A673 (cell line): ENCODE measurements around the gene ELOVL6. TPM values are rescaled to one million over a fixed set of nuclear protein-coding genes. Genes with fewer than 3 reads are reported as not detected.

Experiments used
- BruUV-seq: library from RNA; stranded (reverse); fragments of 400-500 nt; replicated peaks from 2 replicates; lab custom pipeline; 2021; lab: Mats Ljungman, UMichigan
- CTCF ChIA-PET: fragments of 300-600 bp; sonication (Branson Sonifier 250); formaldehyde crosslinking; loops from one replicate; lab custom pipeline; 2022; ENCODE audit warnings: antibody characterized with exemption; lab: Charles Lee
- POLR2A ChIA-PET: fragments of 300-600 bp; sonication (Branson Sonifier 250); formaldehyde crosslinking; loops from one replicate; lab custom pipeline; 2022; ENCODE audit warnings: antibody characterized with exemption; ENCODE audit not compliant: low non-redundant PET; lab: Charles Lee
- DNase-seq: peaks from one replicate; pipeline ENCODE4 v3.0.0-alpha.2; 2015; ENCODE audit warnings: low spot score
- H3K27ac ChIP-seq: fragments of 200-600 bp; sonication (generic); 2 replicates; pipeline ENCODE4 v1.5.1; 2016; ENCODE audit warnings: mixed run types, low read depth, mild to moderate bottlenecking, mixed read lengths, antibody characterized with exemption, low read length; ENCODE audit not compliant: poor library complexity, severe bottlenecking
- H3K27me3 ChIP-seq: fragments of 200-600 bp; sonication (generic); replicated peaks from 2 replicates; pipeline ENCODE4 v1.6.1; 2017; ENCODE audit warnings: mixed run types, low read depth, mild to moderate bottlenecking, mixed read lengths, antibody characterized with exemption, low read length; ENCODE audit not compliant: insufficient read depth, poor library complexity
- H3K36me3 ChIP-seq: fragments of 200-600 bp; sonication (generic); 2 replicates; pipeline ENCODE4 v1.6.1; 2016; ENCODE audit warnings: mixed run types, mild to moderate bottlenecking, mixed read lengths, antibody characterized with exemption, low read length; ENCODE audit not compliant: insufficient read depth, poor library complexity, severe bottlenecking
- H3K4me1 ChIP-seq: fragments of 200-600 bp; sonication (generic); 2 replicates; pipeline ENCODE4 v1.6.1; 2017; ENCODE audit warnings: mixed run types, mild to moderate bottlenecking, mixed read lengths, antibody characterized with exemption, low read length; ENCODE audit not compliant: insufficient read depth, poor library complexity, severe bottlenecking
- H3K4me3 ChIP-seq: fragments of 200-600 bp; sonication (generic); 2 replicates; pipeline ENCODE4 v1.5.1; 2016; ENCODE audit warnings: low read depth, mixed run types, mild to moderate bottlenecking, mixed read lengths, low read length; ENCODE audit not compliant: poor library complexity, severe bottlenecking
- H3K9me3 ChIP-seq: fragments of 200-600 bp; sonication (generic); 2 replicates; pipeline ENCODE4 v1.6.1; 2016; ENCODE audit warnings: mixed run types, low read depth, mild to moderate bottlenecking, mixed read lengths, antibody characterized with exemption, low read length; ENCODE audit not compliant: poor library complexity, severe bottlenecking
- EZH2 ChIP-seq: fragments of 200-600 bp; sonication (generic); IDR thresholded peaks from 2 replicates; pipeline ENCODE4 v1.6.1; 2017; ENCODE audit warnings: borderline replicate concordance, low read depth, mild to moderate bottlenecking, mixed read lengths, antibody characterized with exemption, low read length; ENCODE audit not compliant: poor library complexity, severe bottlenecking
- intact Hi-C: fragments of 100-400 bp; cut with micrococcal nuclease; formaldehyde crosslinking; loops from one replicate; pipeline ENCODE4 v1.10.0; 2022; ENCODE audit not compliant: unreplicated experiment
- total RNA-seq: library from RNA; stranded (reverse); gene quantifications from 2 replicates; pipeline ENCODE4 v1.2.3, GENCODE V29; 2021
- TF ChIP-seq, protein P1 (sequence below): fragments of 300-800, 200-600 bp; sonication (generic); conservative IDR thresholded peaks from 2 replicates; pipeline ENCODE4 v1.5.1; 2017; ENCODE audit warnings: low read depth, mild to moderate bottlenecking, antibody characterized with exemption, low read length, moderate library complexity, mixed read lengths

ELOVL6 gene
- total RNA-seq, 1 experiment from 2014 or later, result 50.0 TPM

DNA sequence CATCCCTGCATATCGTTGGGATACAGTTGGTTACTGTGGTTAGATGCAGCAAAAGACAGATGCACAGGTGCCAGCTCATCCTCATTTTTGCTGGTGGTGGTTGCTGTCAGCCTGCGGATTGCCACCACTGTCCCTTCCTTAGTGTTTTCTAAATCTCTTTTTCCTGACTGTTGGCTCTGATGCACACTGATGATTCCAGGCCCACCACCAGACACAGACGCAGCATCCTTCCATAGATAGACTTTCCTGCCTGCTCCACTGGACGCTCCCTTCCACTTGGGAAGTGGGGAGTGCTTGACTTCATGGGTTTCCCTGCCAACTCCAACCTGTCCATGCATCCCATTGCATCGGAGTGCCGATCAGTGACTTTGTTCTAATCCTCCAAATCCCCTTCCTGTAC lies 184.2 kb downstream of the ELOVL6 start:
- Histone ChIP-seq H3K4me1 (peaks cover 6% of the 10 kb centered on the region), H3K27ac (no peak overlapping the region), H3K36me3 (peaks cover 6% of the 10 kb centered on the region), H3K9me3 (no peaks in the 10 kb centered on the region), H3K27me3 (no peaks in the 10 kb centered on the region), H3K4me3 (no peak overlapping the region)
- no TSS peak for BruUV-seq
- intact Hi-C loops, result no loop called here
- TF ChIP-seq, protein P1, sequence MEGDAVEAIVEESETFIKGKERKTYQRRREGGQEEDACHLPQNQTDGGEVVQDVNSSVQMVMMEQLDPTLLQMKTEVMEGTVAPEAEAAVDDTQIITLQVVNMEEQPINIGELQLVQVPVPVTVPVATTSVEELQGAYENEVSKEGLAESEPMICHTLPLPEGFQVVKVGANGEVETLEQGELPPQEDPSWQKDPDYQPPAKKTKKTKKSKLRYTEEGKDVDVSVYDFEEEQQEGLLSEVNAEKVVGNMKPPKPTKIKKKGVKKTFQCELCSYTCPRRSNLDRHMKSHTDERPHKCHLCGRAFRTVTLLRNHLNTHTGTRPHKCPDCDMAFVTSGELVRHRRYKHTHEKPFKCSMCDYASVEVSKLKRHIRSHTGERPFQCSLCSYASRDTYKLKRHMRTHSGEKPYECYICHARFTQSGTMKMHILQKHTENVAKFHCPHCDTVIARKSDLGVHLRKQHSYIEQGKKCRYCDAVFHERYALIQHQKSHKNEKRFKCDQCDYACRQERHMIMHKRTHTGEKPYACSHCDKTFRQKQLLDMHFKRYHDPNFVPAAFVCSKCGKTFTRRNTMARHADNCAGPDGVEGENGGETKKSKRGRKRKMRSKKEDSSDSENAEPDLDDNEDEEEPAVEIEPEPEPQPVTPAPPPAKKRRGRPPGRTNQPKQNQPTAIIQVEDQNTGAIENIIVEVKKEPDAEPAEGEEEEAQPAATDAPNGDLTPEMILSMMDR, result no peak
- TF ChIP-seq EZH2, result no peak
- CTCF ChIA-PET, result no interaction called here
- no peak for DNase-seq
- POLR2A ChIA-PET, result no interaction called here

DNA sequence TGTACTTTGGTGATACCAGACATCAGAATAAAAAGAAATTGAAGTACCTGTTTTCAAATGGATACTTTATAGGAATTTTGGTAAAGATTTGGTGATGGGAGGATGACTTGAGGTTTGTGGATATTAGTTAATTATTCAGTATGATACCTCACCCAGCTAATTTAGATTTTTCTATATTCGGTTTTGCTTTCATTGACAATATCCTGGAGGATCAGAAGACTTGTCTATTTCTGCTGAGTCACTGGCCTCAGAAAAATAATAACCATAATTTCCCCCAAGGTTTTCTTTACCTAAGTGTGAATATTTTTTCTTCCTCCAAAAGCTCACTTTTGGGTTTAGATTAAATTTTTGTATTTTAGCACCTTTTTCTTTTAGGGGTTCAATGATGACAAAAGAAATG lies 185.5 kb downstream of the ELOVL6 start:
- TF ChIP-seq, protein P1, result no peak
- TF ChIP-seq EZH2, result no peak
- CTCF ChIA-PET, result interaction anchor here (0.6 kb wide), 1 partner anchor 573 kb away, joined by 3 read pairs; no protein-coding TSS in a partner anchor
- DNase-seq, result no peak
- Histone ChIP-seq H3K4me1 (peaks cover 6% of the 10 kb centered on the region), H3K27me3 (no peaks in the 10 kb centered on the region), H3K36me3 (peaks cover 6% of the 10 kb centered on the region), H3K27ac (no peak overlapping the region), H3K9me3 (no peaks in the 10 kb centered on the region), H3K4me3 (no peak overlapping the region)
- intact Hi-C loops, result no loop called here
- POLR2A ChIA-PET, result no interaction called here
- BruUV-seq, result no TSS peak

DNA sequence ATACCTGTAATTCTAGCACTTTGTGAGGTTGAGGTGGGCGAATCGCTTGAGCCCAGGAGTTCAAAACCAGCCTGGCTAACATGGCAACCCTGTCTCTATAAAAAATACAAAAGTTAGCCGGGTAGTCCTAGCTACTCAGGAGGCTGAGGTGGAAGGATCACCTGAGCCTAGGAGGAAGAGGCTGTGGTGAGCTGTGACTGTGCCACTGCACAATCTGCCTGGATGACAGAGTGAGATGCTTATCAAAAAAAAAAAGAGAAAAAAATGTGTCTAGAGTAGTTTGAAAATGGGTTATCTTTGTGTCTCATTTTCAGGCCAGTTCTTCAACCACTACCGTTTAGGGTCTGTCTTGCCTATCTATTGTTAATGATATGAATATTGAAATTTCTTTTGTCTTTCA lies 187.6 kb downstream of the ELOVL6 start:
- CTCF ChIA-PET, result no interaction called here
- Histone ChIP-seq H3K36me3 (peaks cover 6% of the 10 kb centered on the region), H3K9me3 (no peaks in the 10 kb centered on the region), H3K27me3 (no peaks in the 10 kb centered on the region), H3K4me1 (peaks cover 6% of the 10 kb centered on the region), H3K27ac (no peak overlapping the region), H3K4me3 (no peak overlapping the region)
- POLR2A ChIA-PET, result no interaction called here
- DNase-seq, result no peak
- intact Hi-C loops, result no loop called here
- BruUV-seq, result no TSS peak
- no peak for TF ChIP-seq EZH2
- TF ChIP-seq, protein P1, result no peak
